GM19452 (cell line): ENCODE results near the gene ZFAND3.

Experiments used
- ATAC-seq: cut with Tn5 transposase; IDR thresholded peaks from one replicate; pipeline ENCODE4 v1.9.1; 2021; ENCODE audit not compliant: unreplicated experiment

Gene ZFAND3

GRCh38 chr6:38177882-38178583, 358.5 kb downstream of the ZFAND3 start:
- no peak for ATAC-seq

DNA sequence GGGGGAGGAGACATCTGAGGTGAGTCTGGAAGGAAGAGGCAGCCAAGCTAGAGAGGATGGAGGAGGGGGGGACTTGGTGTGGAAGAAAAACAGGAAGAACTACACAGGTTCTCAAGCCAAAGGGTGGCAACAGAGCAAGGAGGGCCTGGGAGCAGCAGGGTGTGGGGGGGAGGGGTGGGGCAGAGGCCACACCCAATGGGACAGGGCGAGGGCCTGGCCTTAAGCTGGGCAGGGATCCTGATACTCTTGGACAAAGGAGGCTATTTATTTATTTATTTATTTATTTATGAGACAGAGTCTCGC, 359.0 kb downstream of the ZFAND3 start:
- ATAC-seq, result no peak

DNA sequence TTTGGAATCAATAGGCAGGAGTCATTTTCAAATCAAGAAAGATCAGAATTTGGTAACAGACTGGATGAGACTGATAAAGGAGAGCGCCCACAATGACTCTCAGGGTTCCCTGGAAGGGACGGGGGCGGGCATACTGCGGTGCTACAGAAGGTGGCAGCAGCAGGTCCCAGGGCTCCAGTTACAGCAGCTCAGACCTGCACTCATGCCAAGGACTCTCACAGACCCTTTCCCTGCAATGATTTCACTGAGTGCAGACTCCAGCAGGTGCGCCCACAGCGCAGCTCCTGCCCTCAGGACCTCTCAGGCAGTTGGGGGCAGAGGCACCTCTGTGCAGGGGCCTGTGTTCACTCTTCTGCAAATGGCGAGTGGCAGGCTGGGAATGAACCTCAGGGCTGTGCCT, 359.8 kb downstream of the ZFAND3 start:
- ATAC-seq, result no peak

- no peak for ATAC-seq
These were observed 360.4 kb downstream of the ZFAND3 start for GRCh38 chr6:38179794-38180430.

- no peak for ATAC-seq
These were observed 361.1 kb downstream of the ZFAND3 start for GRCh38 chr6:38180586-38180985.

DNA sequence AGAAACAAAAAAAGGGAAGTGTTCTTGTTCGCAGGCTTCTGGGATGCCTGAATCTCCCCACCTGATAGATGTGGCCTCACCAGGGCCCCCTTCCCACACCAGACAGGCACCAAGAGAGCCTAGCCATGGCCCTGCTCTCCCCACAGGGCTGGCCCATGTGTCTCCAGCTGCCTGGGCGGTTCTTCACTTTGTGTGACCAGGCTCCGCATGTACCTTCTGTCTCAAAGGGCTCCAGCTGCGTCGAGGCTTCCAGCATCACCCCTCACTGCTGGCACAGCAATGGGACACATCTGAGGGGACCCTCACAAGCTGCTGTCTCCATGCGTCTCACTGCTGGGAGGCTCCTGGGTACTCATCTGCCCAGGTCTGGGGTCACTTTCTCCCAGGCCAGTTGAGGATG, 362.9 kb downstream of the ZFAND3 start:
- no peak for ATAC-seq

DNA sequence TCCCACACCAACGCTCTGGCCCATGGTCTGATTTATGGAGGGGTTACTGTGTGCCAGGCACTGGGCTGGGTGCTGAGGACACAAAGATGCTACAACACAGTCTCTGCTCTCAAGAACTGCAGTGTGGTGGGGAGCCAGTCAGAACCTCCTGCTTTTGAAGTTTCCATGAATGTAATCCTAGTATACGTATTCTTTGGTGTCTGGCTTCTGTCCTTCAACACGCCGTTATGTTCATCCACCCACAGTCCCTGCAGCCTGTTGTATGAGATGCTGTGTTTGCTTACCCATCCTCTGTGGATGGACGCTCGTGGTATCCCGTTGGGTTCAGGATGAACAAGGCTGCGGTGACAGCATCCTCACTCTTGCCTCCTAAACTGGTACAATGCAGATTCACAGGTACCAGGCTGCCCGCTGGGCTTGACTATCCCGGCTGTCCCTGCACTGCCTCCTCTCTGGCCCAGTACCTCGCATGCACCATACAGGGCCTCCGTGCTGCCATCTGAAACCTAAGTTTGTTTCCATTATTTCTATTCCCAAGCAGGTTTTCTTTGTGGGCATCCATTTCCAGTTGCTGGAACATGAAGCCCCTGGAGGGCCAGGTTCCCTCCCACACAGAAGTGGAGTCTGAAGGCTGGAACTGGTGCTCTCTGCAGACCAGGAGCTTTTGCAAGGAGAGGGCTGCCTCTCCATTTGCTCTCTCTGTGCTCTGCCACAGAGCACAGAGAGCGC, 364.5 kb downstream of the ZFAND3 start:
- ATAC-seq, result no peak

DNA sequence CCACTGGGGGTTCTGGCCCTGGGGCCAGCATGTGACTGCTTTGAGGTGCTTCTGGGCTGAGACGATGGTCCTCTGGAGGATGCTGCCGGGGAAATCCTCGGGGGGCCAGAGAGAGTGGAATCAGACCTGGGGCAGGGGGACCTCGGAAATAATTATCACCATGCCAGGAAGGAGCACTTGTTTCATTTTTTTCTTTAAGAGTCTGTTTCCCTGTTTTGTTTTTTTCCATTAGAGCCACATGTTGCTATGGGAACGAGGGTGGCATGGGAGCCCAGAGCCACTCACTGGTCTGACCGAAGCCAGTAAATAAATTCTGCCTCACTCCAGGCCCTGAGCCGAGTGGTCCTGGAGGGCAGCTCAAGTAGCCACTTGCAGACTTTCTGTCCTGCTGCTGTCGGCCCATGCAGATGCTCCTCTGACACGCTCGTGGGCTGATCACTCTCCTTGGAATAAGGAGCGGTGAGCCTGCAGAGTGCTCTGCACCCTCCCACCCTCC, 365.1 kb downstream of the ZFAND3 start:
- no peak for ATAC-seq

GRCh38 chr6:38185244-38185643, 365.7 kb downstream of the ZFAND3 start:
- ATAC-seq, result no peak

GRCh38 chr6:38185752-38186151, 366.2 kb downstream of the ZFAND3 start:
- no peak for ATAC-seq

DNA sequence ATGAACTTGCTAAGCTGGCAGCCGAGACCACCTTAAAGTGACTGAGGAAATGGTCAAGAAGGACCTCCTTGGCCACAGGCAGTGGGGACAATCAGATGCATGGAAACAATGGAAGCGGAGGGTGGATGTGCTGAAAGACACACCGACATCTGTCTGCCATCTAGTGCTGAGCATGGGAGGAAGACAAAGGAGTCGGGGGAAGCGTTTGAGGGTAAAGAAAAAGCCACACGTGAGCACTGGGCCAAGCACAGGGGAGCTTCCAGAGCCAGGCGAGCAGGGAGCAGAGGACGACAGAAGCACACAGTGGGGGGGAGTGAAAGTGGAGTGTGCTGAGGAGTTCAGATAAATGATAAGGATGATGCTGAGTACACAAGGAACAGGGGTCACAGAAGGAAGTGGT, 367.8 kb downstream of the ZFAND3 start:
- ATAC-seq, result no peak

GRCh38 chr6:38187811-38188590, 368.5 kb downstream of the ZFAND3 start:
- no peak for ATAC-seq

DNA sequence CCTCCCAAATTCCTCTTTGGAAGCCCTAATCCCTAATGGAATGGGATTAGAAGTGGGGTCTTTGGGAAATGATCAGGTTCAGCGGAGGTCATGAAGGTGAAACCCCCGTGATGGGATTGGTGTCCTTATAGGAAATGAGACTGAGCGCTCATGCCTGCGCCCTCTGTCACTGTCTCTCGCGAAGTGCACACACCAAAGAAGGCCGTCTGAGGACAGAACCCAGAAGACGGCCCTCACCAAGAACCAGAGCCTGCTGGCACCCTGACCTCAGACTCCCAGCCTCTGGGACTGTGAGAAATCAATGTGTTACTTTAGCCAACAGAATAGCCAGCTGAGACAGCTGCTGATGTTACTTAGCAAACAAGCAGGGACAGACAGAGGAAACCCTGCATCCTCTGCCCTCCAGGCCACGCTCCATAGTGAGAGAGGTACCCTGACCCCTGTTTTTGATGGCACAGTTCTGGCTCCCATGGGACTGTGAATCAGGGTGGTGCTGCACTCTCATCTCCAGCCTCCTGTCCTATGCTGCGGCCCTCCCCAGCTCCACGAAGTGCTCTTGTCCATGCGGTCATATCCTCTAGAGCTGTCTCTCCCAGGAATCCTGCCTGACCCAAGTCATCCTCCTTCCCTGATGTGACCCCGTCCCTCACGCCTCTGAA, 369.3 kb downstream of the ZFAND3 start:
- no peak for ATAC-seq

GRCh38 chr6:38191418-38191817, 371.9 kb downstream of the ZFAND3 start:
- no peak for ATAC-seq

DNA sequence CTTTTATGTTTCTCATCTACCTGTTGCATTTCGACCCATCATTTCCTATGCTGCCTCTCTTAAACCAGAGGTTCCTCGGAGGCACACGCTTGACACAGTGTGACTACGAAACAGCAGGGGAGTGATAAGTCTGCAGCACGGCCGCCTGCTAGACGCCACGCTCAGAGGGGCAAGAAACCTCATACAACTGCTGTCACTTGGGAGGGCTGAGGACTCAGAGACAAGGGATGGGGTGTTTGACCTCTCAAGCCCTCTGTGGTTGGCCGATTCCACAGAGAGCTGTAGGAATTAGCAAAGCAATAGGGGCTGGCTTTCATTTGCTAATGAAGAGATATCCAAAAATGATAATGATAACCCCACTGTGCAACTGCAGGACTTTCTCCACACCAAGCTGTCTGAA, 372.5 kb downstream of the ZFAND3 start:
- ATAC-seq, result no peak

DNA sequence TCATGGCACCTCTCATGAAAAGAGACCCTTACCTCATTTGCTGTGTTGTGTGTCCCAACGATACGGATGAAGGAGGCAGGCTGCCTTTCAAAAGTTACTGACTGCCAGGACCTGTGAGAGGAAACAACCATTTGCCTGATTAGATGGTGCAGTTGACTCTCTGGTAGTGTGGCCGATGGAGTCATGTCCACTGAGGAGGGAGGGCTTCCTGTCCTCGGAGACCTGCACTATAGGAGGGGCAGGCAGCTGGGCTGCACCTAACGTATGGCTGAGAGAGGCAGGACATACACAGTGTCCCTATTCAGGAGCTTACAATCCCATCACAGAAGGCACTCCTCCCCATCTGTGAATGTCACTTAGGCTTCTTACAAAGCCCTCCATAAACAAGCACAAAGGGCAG, 373.0 kb downstream of the ZFAND3 start:
- no peak for ATAC-seq

DNA sequence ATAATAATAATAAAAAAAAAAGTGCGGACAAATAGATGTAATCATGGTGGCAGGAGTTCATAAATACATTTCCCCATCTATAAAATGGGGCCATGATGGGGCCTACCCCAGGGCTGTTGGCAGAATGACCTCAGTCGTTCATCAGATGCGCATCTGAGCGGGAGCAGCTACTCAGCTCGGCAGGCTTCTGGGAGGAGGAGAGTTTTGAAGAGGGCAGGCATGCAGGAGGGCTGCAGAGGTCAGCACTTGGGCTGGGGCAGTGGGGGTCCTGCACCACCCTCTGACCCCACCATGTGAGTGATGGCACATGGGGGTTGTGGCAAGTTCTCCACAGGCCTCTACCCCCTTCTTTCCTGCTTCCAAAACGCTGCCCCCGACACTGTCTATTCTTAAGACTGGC, 373.5 kb downstream of the ZFAND3 start:
- no peak for ATAC-seq

GRCh38 chr6:38193481-38194281, 374.2 kb downstream of the ZFAND3 start:
- ATAC-seq, result no peak

GRCh38 chr6:38194282-38194572, 374.7 kb downstream of the ZFAND3 start:
- ATAC-seq, result no peak

GRCh38 chr6:38194589-38194988, 375.1 kb downstream of the ZFAND3 start:
- no peak for ATAC-seq
